CD14-positive monocyte (primary cell): ENCODE results near the gene S1PR3. TPM values are rescaled to one million over a fixed set of nuclear protein-coding genes. Genes with fewer than 3 reads are reported as not detected.

ENCODE experiments used
- DNase-seq, 3 donors: peaks; one replicate each; pipeline ENCODE4 v3.0.0-alpha.2; 2011 to 2022
- H2AFZ ChIP-seq: 2 replicates; pipeline ENCODE4 v1.6.0; 2012; ENCODE audit warnings: mild to moderate bottlenecking, low read depth, low read length, inconsistent platforms; ENCODE audit not compliant: insufficient read depth, poor library complexity, severe bottlenecking
- H3K27ac ChIP-seq, 2 donors: 1 replicate in 1 of 2; 2 replicates in 1 of 2; pipeline ENCODE4 v1.5.1; 2012 to 2013; ENCODE audit warnings: low read length in 2 of 2, control low read depth in 1 of 2, inconsistent platforms in 1 of 2, low read depth in 1 of 2, mild to moderate bottlenecking in 1 of 2
- H3K27me3 ChIP-seq, 2 donors: one replicate each; pipeline versions ENCODE4 v1.6.0 to v1.6.1; 2011 to 2013; ENCODE audit warnings: low read length in 2 of 2; ENCODE audit not compliant: control insufficient read depth in 2 of 2, insufficient read depth in 2 of 2
- H3K36me3 ChIP-seq, 2 donors: replicated peaks in 1 of 2; 1 replicate in 1 of 2; 2 replicates in 1 of 2; pipeline versions ENCODE4 v1.5.1 to v1.6.1; 2012 to 2013; ENCODE audit warnings: low read length in 2 of 2, control low read depth in 1 of 2, inconsistent platforms in 1 of 2, mild to moderate bottlenecking in 1 of 2; ENCODE audit not compliant: insufficient read depth in 2 of 2, control insufficient read depth in 1 of 2
- H3K4me1 ChIP-seq, 2 donors: 1 replicate in 1 of 2; 2 replicates in 1 of 2; pipeline versions ENCODE4 v1.5.1 to v1.6.1; 2012 to 2013; ENCODE audit warnings: low read length in 2 of 2, control low read depth in 1 of 2, inconsistent platforms in 1 of 2, mild to moderate bottlenecking in 1 of 2, moderate library complexity in 1 of 2; ENCODE audit not compliant: insufficient read depth in 2 of 2, control insufficient read depth in 1 of 2
- H3K4me2 ChIP-seq: replicated peaks from 2 replicates; pipeline ENCODE3; 2012; ENCODE audit warnings: low read length, moderate library complexity, mild to moderate bottlenecking; ENCODE audit not compliant: poor library complexity, severe bottlenecking; ENCODE audit errors: extremely low read depth
- H3K4me3 ChIP-seq, 3 experiments: fragments of 200-600 bp in 1 of 3; sonication (generic) in 1 of 3; replicated peaks in 1 of 3; 1 replicate in 2 of 3; 2 replicates in 1 of 3; pipeline ENCODE4 v1.5.1; 2011 to 2013; ENCODE audit warnings: low read length in 3 of 3, mild to moderate bottlenecking in 3 of 3, control low read depth in 2 of 3, low read depth in 2 of 3, inconsistent platforms in 1 of 3, moderate library complexity in 1 of 3
- H3K79me2 ChIP-seq: 2 replicates; pipeline ENCODE4 v1.6.0; 2012; ENCODE audit warnings: mild to moderate bottlenecking, control low read depth, inconsistent platforms, low read length, moderate library complexity; ENCODE audit not compliant: insufficient read depth
- H3K9ac ChIP-seq: 2 replicates; pipeline ENCODE4 v1.6.0; 2017; ENCODE audit warnings: low read length, mild to moderate bottlenecking; ENCODE audit not compliant: insufficient read depth, poor library complexity, severe bottlenecking
- H3K9me3 ChIP-seq, 2 donors: replicated peaks in 1 of 2; 1 replicate in 1 of 2; 2 replicates in 1 of 2; pipeline versions ENCODE4 v1.5.1 to v1.6.1; 2012 to 2013; ENCODE audit warnings: low read length in 2 of 2, control low read depth in 1 of 2; ENCODE audit not compliant: control insufficient read depth in 1 of 2, insufficient read depth in 1 of 2
- H4K20me1 ChIP-seq: 2 replicates; pipeline ENCODE4 v1.6.0; 2012; ENCODE audit warnings: mild to moderate bottlenecking, low read length, control low read depth, moderate library complexity; ENCODE audit not compliant: insufficient read depth
- H3K27ac Mint-ChIP-seq, 7 donors: one replicate each; pipeline ENCODE4 v1.8.0; 2020; ENCODE audit warnings: mild to moderate bottlenecking in 7 of 7, mixed read lengths in 7 of 7, moderate library complexity in 6 of 7, inconsistent platforms in 2 of 7
- H3K27me3 Mint-ChIP-seq, 3 donors: one replicate each; pipeline ENCODE4 v1.8.0; 2021 to 2022; ENCODE audit warnings: low read depth in 3 of 3, mild to moderate bottlenecking in 3 of 3, mixed read lengths in 3 of 3, moderate library complexity in 3 of 3, inconsistent platforms in 1 of 3
- H3K36me3 Mint-ChIP-seq, 2 donors: one replicate each; pipeline ENCODE4 v1.8.0; 2020; ENCODE audit warnings: mixed read lengths in 2 of 2, inconsistent platforms in 1 of 2, mild to moderate bottlenecking in 1 of 2
- H3K4me1 Mint-ChIP-seq: one replicate; pipeline ENCODE4 v1.8.0; 2020; ENCODE audit warnings: mild to moderate bottlenecking, mixed read lengths
- H3K4me3 Mint-ChIP-seq, 2 donors: one replicate each; pipeline ENCODE4 v1.8.0; 2020; ENCODE audit warnings: mild to moderate bottlenecking in 2 of 2, mixed read lengths in 2 of 2, moderate library complexity in 1 of 2
- H3K9me3 Mint-ChIP-seq, 7 donors: one replicate each; pipeline ENCODE4 v1.8.0; 2020 to 2022; ENCODE audit warnings: mixed read lengths in 7 of 7, mild to moderate bottlenecking in 6 of 7, moderate library complexity in 6 of 7, inconsistent platforms in 2 of 7
- CTCF ChIP-seq: fragments of 200-600 bp; IDR thresholded peaks from one replicate; pipeline ENCODE4 v1.8.0; 2022; ENCODE audit warnings: antibody characterized with exemption, mild to moderate bottlenecking
- WGBS: methylation state at CpG from one replicate; pipeline ENCODE4 v1.1.5; 2013; ENCODE audit warnings: missing lambda C conversion rate; ENCODE audit not compliant: insufficient coverage; 5-methylcytosine and 5-hydroxymethylcytosine counted together
- intact Hi-C, 2 donors: fragments of 100-400 bp; cut with micrococcal nuclease; formaldehyde crosslinking; loops; one replicate each; pipeline versions ENCODE4 v1.15.0 to v1.15.1; 2023
- polyA plus RNA-seq, 3 donors: library from polyadenylated mRNA; depleted of rRNA in 1 of 3; unstranded in 2 of 3; stranded (reverse) in 1 of 3; fragments of 300-500 nt in 2 of 3; fragments of >200 nt in 1 of 3; fragmentation: Illumina TruSeq in 2 of 3; gene quantifications; 1 replicate in 2 of 3; 2 replicates in 1 of 3; pipeline ENCODE4 v1.2.3, GENCODE V29; 2012 to 2021

S1PR3 gene
- polyA plus RNA-seq, 3 donors = 28.2 to 59.7 (median 30.6) TPM

GRCh38 chr9:89049646-89050045 lies 58.4 kb downstream of the S1PR3 start:
- H3K36me3 Mint-ChIP-seq = no peaks in the 10 kb centered on the region
- no peak overlapping the region for H3K27ac Mint-ChIP-seq
- Histone ChIP-seq H3K4me3 (no peak overlapping the region), H3K9me3 (no peaks in the 10 kb centered on the region), H3K4me2 (no peak overlapping the region), H3K79me2 (no peaks in the 10 kb centered on the region), H3K9ac (no peak overlapping the region), H3K4me1 (no peaks in the 10 kb centered on the region), H2AFZ (no peak overlapping the region), H3K27ac (no peak overlapping the region), H4K20me1 (no peaks in the 10 kb centered on the region), H3K27me3 (peaks cover 2 to 4% of the 10 kb centered on the region in 2 donors), H3K36me3 (no peaks in the 10 kb centered on the region)
- no peak for TF ChIP-seq CTCF
- no peaks in the 10 kb centered on the region for H3K4me1 Mint-ChIP-seq
- peak overlapping the region in 1 of 2 donors; percentile 8 for H3K4me3 Mint-ChIP-seq
- peaks cover 18 to 38% (median 20%) of the 10 kb centered on the region in 3 donors for H3K27me3 Mint-ChIP-seq
- intact Hi-C loops = no loop called here
- H3K9me3 Mint-ChIP-seq = peaks cover 0 to 2% (median 0%) of the 10 kb centered on the region in 7 donors
- WGBS = 90% methylated on average over 4 of the region's 8 CpGs
- no peak for DNase-seq

- Histone ChIP-seq H3K9ac (no peak overlapping the region), H3K27ac (no peak overlapping the region), H2AFZ (no peak overlapping the region), H3K4me2 (no peak overlapping the region), H3K27me3 (peaks cover under 1 to 2% of the 10 kb centered on the region in 2 donors), H3K79me2 (no peaks in the 10 kb centered on the region), H4K20me1 (no peaks in the 10 kb centered on the region), H3K4me3 (no peak overlapping the region), H3K9me3 (no peaks in the 10 kb centered on the region), H3K36me3 (no peaks in the 10 kb centered on the region), H3K4me1 (no peaks in the 10 kb centered on the region)
- intact Hi-C loops = no loop called here
- 91% methylated on average over 11 of the region's 12 CpGs for WGBS
- Mint-ChIP-seq H3K36me3 (no peaks in the 10 kb centered on the region), H3K4me1 (no peaks in the 10 kb centered on the region), H3K27me3 (peaks cover 16 to 28% (median 19%) of the 10 kb centered on the region in 3 donors), H3K4me3 (no peak overlapping the region), H3K9me3 (peaks cover 0 to 7% (median 0%) of the 10 kb centered on the region in 7 donors), H3K27ac (peak overlapping the region in 1 of 7 donors; percentile 51)
- DNase-seq = no peak
- no peak for TF ChIP-seq CTCF
Measured at GRCh38 chr9:89051421-89052025, 60.3 kb downstream of the S1PR3 start.
